Mesangial cell (primary cell): ENCODE measurements around the gene CAMTA1. TPM values are rescaled to one million over a fixed set of nuclear protein-coding genes. Genes with fewer than 3 reads are reported as not detected.

Source experiments
- total RNA-seq: library from RNA; depleted of rRNA; stranded (reverse); fragments of >200 nt; gene quantifications from 2 replicates; pipeline ENCODE4 v1.2.3, GENCODE V29; 2015

CAMTA1 gene, protein sequence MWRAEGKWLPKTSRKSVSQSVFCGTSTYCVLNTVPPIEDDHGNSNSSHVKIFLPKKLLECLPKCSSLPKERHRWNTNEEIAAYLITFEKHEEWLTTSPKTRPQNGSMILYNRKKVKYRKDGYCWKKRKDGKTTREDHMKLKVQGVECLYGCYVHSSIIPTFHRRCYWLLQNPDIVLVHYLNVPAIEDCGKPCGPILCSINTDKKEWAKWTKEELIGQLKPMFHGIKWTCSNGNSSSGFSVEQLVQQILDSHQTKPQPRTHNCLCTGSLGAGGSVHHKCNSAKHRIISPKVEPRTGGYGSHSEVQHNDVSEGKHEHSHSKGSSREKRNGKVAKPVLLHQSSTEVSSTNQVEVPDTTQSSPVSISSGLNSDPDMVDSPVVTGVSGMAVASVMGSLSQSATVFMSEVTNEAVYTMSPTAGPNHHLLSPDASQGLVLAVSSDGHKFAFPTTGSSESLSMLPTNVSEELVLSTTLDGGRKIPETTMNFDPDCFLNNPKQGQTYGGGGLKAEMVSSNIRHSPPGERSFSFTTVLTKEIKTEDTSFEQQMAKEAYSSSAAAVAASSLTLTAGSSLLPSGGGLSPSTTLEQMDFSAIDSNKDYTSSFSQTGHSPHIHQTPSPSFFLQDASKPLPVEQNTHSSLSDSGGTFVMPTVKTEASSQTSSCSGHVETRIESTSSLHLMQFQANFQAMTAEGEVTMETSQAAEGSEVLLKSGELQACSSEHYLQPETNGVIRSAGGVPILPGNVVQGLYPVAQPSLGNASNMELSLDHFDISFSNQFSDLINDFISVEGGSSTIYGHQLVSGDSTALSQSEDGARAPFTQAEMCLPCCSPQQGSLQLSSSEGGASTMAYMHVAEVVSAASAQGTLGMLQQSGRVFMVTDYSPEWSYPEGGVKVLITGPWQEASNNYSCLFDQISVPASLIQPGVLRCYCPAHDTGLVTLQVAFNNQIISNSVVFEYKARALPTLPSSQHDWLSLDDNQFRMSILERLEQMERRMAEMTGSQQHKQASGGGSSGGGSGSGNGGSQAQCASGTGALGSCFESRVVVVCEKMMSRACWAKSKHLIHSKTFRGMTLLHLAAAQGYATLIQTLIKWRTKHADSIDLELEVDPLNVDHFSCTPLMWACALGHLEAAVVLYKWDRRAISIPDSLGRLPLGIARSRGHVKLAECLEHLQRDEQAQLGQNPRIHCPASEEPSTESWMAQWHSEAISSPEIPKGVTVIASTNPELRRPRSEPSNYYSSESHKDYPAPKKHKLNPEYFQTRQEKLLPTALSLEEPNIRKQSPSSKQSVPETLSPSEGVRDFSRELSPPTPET (N-terminal part only)
- total RNA-seq: 36.5 and 57.4 TPM in 2 replicates

DNA sequence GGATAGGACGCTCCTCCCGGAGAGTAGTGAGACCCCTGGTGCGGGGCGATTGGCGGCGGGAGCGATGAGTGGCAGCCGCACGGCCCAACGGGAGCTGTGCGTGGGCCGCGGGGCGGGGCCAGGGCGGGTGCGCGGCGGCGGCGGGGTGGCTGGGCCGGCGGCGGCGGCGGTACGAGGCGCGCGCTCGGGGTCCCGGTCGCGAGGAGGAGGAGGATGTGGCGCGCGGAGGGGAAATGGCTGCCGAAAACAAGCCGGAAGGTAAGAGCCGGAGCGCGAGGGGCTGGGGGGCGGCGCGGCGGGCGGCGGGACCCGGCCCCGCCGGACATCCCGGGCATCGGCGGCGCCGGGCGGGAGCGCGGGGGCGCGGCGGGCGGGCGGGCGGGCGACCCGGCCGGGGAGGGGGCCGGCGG, at the start of gene CAMTA1:
Gene CAMTA1, plus strand, starts transcription at position 137 of the 410 bp plus-strand sequence. Its CDS starts 77 bp downstream, at position 214.

DNA sequence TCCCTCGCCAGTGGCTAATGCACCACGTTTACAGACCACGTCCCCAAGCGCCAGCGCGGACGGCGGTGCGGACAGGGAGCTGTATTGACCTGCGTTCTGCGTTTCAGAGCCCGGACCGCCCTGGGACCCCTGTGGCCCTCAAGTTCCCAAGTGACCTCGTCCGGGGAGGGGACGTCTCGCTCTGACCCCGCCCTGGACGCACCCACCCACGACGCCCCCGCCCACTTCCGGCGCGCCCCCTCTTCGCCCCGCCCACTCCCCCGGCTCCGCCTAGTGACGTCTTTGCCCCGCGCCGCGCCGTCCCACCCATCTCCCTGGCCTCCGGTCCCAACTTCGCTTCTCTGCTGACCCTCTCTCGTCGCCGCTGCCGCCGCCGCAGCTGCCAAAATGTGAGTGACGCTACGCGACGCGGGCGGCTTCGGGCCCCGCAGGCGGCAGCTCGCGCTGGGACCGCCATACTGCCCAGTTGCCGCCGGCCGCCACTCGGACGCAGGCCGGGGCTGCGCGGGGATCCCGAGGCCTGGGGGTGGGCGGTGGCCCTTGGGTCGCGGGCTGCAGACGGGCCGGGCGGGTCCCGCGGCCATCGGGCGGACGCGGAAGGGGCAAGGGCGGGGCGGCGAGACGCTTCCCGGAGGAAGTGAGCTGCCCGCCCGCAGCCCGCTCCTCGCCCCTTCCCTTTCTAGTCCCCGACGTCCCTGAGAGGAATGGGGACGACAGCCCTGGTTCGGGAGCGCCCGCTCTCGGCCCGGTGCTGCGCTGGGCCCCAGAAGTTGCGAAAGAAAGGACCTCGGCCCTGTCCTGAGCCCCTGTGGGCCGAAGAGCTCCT, 986.0 kb downstream of the CAMTA1 start, which contains the start of gene VAMP3:
Gene VAMP3, plus strand, starts transcription at position 300 of the 826 bp plus-strand sequence. Its CDS starts 88 bp downstream, at position 388.

DNA sequence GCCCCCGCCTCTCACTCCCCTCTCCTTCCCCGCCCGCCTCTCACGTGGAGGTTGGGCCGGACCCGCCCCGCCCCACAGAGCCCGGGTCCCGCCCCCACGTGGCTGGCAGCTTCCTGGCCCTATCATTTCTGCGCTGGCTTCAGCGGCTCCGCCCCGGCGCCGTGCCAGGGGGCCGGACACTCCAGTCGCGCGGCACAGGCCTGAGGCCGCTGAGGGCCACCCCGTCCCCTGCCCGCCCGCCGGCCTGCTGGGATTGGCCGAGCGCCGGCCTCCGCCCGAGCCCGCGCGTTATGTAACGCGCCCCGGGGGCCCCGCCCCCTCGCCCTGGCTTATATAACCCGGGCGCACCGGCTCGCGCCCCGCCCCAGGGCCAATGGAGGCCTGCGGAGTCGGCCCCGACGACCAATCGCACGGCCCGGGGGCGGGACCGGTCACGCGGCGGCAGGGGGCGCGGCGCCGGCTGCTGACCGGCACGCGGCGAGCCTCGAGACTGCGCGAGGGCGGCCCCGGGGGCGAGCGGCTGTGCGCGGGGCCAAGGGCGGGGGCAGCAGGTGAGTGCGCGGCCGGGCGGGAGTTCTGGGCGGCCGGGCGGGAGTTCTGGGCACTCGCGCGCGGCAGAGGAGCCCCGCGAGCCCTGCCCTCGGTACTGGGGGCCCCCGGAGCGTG, 998.7 kb downstream of the CAMTA1 start, which contains the start of gene PER3:
Gene PER3, plus strand, starts transcription at position 466 of the 666 bp plus-strand sequence. CDS start 587 bp downstream, outside the sequence.

Other genes with a start within 250 kb of the CAMTA1 start
- 16.4 and 23.8 TPM in 2 replicates for gene NOL9, start 230.9 kb upstream of the CAMTA1 start, total RNA-seq
- not detected in 2 replicates for gene TAS1R1, start 230.1 kb upstream of the CAMTA1 start, total RNA-seq
- gene ZBTB48, start 205.5 kb upstream of the CAMTA1 start, total RNA-seq: 10.3 and 20.4 TPM in 2 replicates
- gene KLHL21, start 182.6 kb upstream of the CAMTA1 start, total RNA-seq: 23.6 and 53.9 TPM in 2 replicates
- gene PHF13, start 171.7 kb upstream of the CAMTA1 start, total RNA-seq: 8.0 and 16.1 TPM in 2 replicates
- 23.3 and 31.4 TPM in 2 replicates for gene THAP3, start 160.6 kb upstream of the CAMTA1 start, total RNA-seq
- gene DNAJC11, start 83.6 kb upstream of the CAMTA1 start, total RNA-seq: 42.9 and 47.9 TPM in 2 replicates